ENCODE measurements around the gene TAP1. TPM values are rescaled to one million over a fixed set of nuclear protein-coding genes. Genes with fewer than 3 reads are reported as not detected.

Gene TAP1
- total and polyA plus RNA-seq, 2 of the 8 experiments (the other 6 are each of a cell fraction or from before 2014, with no cell fraction given): 16.8 to 22.0 TPM

DNA sequence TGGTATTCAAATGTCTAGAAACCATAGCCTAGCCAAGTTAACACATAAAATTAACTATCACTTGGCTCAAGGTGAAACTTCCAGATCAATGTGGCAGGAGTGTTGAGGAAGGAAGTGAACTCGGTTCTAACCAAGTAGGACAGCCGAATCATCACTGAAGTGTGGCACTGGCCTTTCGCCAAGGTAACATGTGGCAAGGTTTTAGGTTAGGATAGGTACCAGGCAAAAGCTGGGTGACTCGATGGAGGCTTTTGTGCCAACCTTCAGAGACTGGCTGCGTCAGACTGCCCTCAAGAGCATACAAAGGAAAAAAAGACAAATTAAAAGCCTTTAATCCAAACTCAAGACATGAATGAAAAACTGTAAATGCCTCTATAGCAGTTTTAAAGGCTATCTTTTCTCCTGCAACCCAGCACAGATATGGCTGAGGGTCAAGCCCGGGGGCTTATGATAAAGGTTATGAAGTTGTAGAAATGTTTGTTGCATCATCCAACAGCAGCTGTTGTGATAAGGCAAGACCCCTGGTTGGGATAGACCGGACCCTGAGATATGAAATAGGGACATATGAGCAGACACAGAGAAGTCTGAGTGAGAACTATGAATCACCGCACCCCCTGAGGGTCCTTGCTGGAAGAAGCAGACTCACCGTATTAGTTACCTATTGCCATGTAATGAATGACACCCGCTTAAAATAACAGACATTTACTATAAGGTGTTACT, 12.4 kb upstream of the TAP1 start:
- no peaks in the 10 kb centered on the region for H3K27me3 ChIP-seq (replicated peaks in 1 of 4; ENCODE audit: control insufficient read depth in 3 of 4, extremely low read depth in 1 of 4, insufficient read depth in 3 of 4, low read length in 3 of 4)
- no peak overlapping the region for H3K23ac ChIP-seq (ENCODE audit: insufficient read length)
- FAIRE-seq: no peak
- CTCF ChIA-PET (ENCODE audit: partially characterized antibody): interaction anchor here (1.0 to 19.9 kb wide), 2 partner anchors 24 to 40 kb away, joined by 3 to 402 read pairs; partner anchors contain the start of genes PSMB8 and TAP2
- no peak overlapping the region for H3K4me3 ChIP-seq (ENCODE audit: extremely low read depth in 1 of 4, insufficient read depth in 2 of 4, low read depth in 3 of 4, low read length in 4 of 4)
- H3K4ac ChIP-seq (replicated peaks; ENCODE audit: insufficient read length, low read depth, low read length): no peak overlapping the region
- H3K23me2 ChIP-seq (ENCODE audit: low read depth, low read length): no peaks in the 10 kb centered on the region
- H4K8ac ChIP-seq (ENCODE audit: extremely low read depth, insufficient read depth, low read length): no peak overlapping the region
- H3K9me3 ChIP-seq (ENCODE audit: insufficient read depth in 2 of 2, low read depth in 1 of 2, low read length in 1 of 2): no peaks in the 10 kb centered on the region
- no peak for DNase-seq (ENCODE audit: low read depth in 1 of 2, low spot score in 2 of 2)
- no peak overlapping the region for H3K56ac ChIP-seq (replicated peaks; ENCODE audit: insufficient read length, low read depth, low read length)
- no peak overlapping the region for H3K14ac ChIP-seq (ENCODE audit: insufficient read length)
- H4K91ac ChIP-seq (replicated peaks; ENCODE audit: insufficient read length, low read length): no peak overlapping the region
- H3K36me3 ChIP-seq (ENCODE audit: control insufficient read depth in 2 of 4, insufficient read depth in 4 of 4, low read length in 3 of 4): no peaks in the 10 kb centered on the region
- POLR2A ChIA-PET (ENCODE audit: partially characterized antibody): no interaction called here
- no peak overlapping the region for H2BK15ac ChIP-seq (ENCODE audit: low read length)
- H3K79me1 ChIP-seq (ENCODE audit: low read depth, low read length): no peaks in the 10 kb centered on the region
- 79% methylated on average over 10 of the region's 10 CpGs; no CpG with 5 or more reads in 1 of the 2 experiments for WGBS, 2 experiments (ENCODE audit: extremely low coverage in 1 of 2, insufficient coverage in 1 of 2, insufficient read length in 1 of 2, insufficient replicate concordance in 2 of 2, low coverage in 1 of 2, low lambda C conversion rate in 2 of 2, missing lambda C conversion rate in 1 of 2)
- no peak overlapping the region for H2BK5ac ChIP-seq (ENCODE audit: low read depth, low read length)
- no peaks in the 10 kb centered on the region; a peak in 3 of 7 replicates for H3K4me1 ChIP-seq (replicated peaks in 1 of 4; ENCODE audit: control insufficient read depth in 3 of 4, insufficient read depth in 4 of 4, low read length in 3 of 4)
- no peaks in the 10 kb centered on the region for H3K79me2 ChIP-seq (ENCODE audit: control insufficient read depth in 1 of 2, insufficient read depth in 2 of 2, low read length in 2 of 2)
- no peak overlapping the region for H3K27ac ChIP-seq (ENCODE audit: low read depth, low read length)
- no peak overlapping the region for H2BK20ac ChIP-seq (ENCODE audit: low read length)
- H4K5ac ChIP-seq (ENCODE audit: insufficient read length, low read depth, low read length): no peak overlapping the region
- no peak overlapping the region for H2AFZ ChIP-seq (ENCODE audit: low read length)
- no peak overlapping the region for H3K4me2 ChIP-seq (ENCODE audit: insufficient read depth in 1 of 2, low read depth in 2 of 2, low read length in 2 of 2)
- no peak overlapping the region for H3K9ac ChIP-seq (replicated peaks in 1 of 4; ENCODE audit: extremely low read depth in 1 of 4, low read depth in 3 of 4, low read length in 3 of 4)
- no peak overlapping the region for H3K18ac ChIP-seq (ENCODE audit: extremely low read depth, low read length)
- H2AK5ac ChIP-seq (ENCODE audit: low read depth, low read length): no peak overlapping the region
- no peaks in the 10 kb centered on the region for H4K20me1 ChIP-seq (replicated peaks in 1 of 2; ENCODE audit: control insufficient read depth in 1 of 2, insufficient read depth in 2 of 2, low read length in 2 of 2)
- H2BK120ac ChIP-seq (replicated peaks; ENCODE audit: low read depth, low read length): no peak overlapping the region
- no peak overlapping the region for H2BK12ac ChIP-seq (ENCODE audit: low read depth, low read length)
- TF ChIP-seq HDAC6 (IDR thresholded peaks at IDR 0.05; ENCODE audit: low read depth, low read length) (no peak), TCF12 (IDR thresholded peaks at IDR 0.05; ENCODE audit: low read depth, low read length) (no peak), TBP (IDR thresholded peaks at IDR 0.05; ENCODE audit: low read depth, low read length) (no peak), BRCA1 (IDR thresholded peaks at IDR 0.05; ENCODE audit: low read depth, low read length) (no peak), CTBP2 (IDR thresholded peaks at IDR 0.05; ENCODE audit: borderline replicate concordance, insufficient read depth, insufficient read length, low read length) (no peak), POU5F1 (IDR thresholded peaks at IDR 0.05; ENCODE audit: low read depth, low read length) (no peak), EZH2 (IDR thresholded peaks at IDR 0.05; ENCODE audit: low read depth, low read length, severe bottlenecking) (no peak), ASH2L (IDR thresholded peaks at IDR 0.05; ENCODE audit: low read length) (no peak), SIX5 (IDR thresholded peaks at IDR 0.05; ENCODE audit: low read depth, low read length) (no peak), GTF2F1 (IDR thresholded peaks at IDR 0.05; ENCODE audit: borderline replicate concordance, low read depth, low read length) (no peak)
- TF ChIP-seq, protein P1, sequence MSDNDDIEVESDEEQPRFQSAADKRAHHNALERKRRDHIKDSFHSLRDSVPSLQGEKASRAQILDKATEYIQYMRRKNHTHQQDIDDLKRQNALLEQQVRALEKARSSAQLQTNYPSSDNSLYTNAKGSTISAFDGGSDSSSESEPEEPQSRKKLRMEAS (IDR thresholded peaks at IDR 0.05): no peak
- TF ChIP-seq, protein P2, sequence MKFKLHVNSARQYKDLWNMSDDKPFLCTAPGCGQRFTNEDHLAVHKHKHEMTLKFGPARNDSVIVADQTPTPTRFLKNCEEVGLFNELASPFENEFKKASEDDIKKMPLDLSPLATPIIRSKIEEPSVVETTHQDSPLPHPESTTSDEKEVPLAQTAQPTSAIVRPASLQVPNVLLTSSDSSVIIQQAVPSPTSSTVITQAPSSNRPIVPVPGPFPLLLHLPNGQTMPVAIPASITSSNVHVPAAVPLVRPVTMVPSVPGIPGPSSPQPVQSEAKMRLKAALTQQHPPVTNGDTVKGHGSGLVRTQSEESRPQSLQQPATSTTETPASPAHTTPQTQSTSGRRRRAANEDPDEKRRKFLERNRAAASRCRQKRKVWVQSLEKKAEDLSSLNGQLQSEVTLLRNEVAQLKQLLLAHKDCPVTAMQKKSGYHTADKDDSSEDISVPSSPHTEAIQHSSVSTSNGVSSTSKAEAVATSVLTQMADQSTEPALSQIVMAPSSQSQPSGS (IDR thresholded peaks at IDR 0.05; ENCODE audit: low read length): no peak

Measured in H1 (cell line).